ENCODE measurements around the gene PGAP3.

DNA sequence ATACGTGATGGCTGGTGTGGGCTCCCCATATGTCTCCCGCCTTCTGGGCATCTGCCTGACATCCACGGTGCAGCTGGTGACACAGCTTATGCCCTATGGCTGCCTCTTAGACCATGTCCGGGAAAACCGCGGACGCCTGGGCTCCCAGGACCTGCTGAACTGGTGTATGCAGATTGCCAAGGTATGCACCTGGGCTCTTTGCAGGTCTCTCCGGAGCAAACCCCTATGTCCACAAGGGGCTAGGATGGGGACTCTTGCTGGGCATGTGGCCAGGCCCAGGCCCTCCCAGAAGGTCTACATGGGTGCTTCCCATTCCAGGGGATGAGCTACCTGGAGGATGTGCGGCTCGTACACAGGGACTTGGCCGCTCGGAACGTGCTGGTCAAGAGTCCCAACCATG is 36.9 kb upstream of the PGAP3 start:
- TF ChIP-seq, protein P1, sequence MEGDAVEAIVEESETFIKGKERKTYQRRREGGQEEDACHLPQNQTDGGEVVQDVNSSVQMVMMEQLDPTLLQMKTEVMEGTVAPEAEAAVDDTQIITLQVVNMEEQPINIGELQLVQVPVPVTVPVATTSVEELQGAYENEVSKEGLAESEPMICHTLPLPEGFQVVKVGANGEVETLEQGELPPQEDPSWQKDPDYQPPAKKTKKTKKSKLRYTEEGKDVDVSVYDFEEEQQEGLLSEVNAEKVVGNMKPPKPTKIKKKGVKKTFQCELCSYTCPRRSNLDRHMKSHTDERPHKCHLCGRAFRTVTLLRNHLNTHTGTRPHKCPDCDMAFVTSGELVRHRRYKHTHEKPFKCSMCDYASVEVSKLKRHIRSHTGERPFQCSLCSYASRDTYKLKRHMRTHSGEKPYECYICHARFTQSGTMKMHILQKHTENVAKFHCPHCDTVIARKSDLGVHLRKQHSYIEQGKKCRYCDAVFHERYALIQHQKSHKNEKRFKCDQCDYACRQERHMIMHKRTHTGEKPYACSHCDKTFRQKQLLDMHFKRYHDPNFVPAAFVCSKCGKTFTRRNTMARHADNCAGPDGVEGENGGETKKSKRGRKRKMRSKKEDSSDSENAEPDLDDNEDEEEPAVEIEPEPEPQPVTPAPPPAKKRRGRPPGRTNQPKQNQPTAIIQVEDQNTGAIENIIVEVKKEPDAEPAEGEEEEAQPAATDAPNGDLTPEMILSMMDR (IDR thresholded peaks at IDR 0.05) = no peak
- TF ChIP-seq POLR2A (IDR thresholded peaks at IDR 0.05) = no peak
- no peak for TF ChIP-seq POLR2AphosphoS5 (IDR thresholded peaks at IDR 0.05)

All from breast epithelium (tissue), 3 donors.